Thoracic aorta (tissue), 2 donors: ENCODE results near the gene ALPK3. TPM values are rescaled to one million over a fixed set of nuclear protein-coding genes. Genes with fewer than 3 reads are reported as not detected.
A peak's percentile ranks its signal among the peaks of the same experiment; 100 is the strongest.

Source experiments
- ATAC-seq: fragments of 150-250 bp; one replicate; pipeline ENCODE4 v1.8.0; 2017; ENCODE audit warnings: low read depth; ENCODE audit not compliant: insufficient number of reproducible peaks, low FRiP score
- DNase-seq: peaks from one replicate; pipeline ENCODE4 v3.0.0-alpha.2; 2020; ENCODE audit warnings: low spot score
- H3K27ac ChIP-seq, 2 donors: fragments of 200-600 bp; sonication (generic); 1 replicate in 1 of 2; 2 replicates in 1 of 2; pipeline ENCODE4 v1.5.1; 2016; ENCODE audit warnings: mild to moderate bottlenecking in 2 of 2, moderate library complexity in 2 of 2
- H3K27me3 ChIP-seq: fragments of 200-600 bp; sonication (generic); replicated peaks from 2 replicates; pipeline ENCODE4 v1.6.0; 2016; ENCODE audit warnings: mild to moderate bottlenecking; ENCODE audit not compliant: insufficient read depth
- H3K36me3 ChIP-seq: fragments of 200-600 bp; sonication (generic); one replicate; pipeline ENCODE4 v1.5.1; 2016
- H3K4me1 ChIP-seq, 2 donors: fragments of 200-600 bp; sonication (generic); 1 replicate in 1 of 2; 2 replicates in 1 of 2; pipeline versions ENCODE4 v1.5.1 to v1.6.0; 2016; ENCODE audit warnings: low read depth in 2 of 2, mild to moderate bottlenecking in 1 of 2; ENCODE audit not compliant: control insufficient read depth in 1 of 2
- H3K4me3 ChIP-seq: fragments of 200-600 bp; sonication (generic); 2 replicates; pipeline ENCODE4 v1.5.1; 2016; ENCODE audit warnings: mild to moderate bottlenecking
- H3K9me3 ChIP-seq: fragments of 200-600 bp; sonication (generic); 2 replicates; pipeline ENCODE4 v1.5.1; 2016
- CTCF ChIP-seq: fragments of 200-600 bp; sonication (generic); IDR thresholded peaks from one replicate; pipeline ENCODE4 v1.5.1; 2019; ENCODE audit warnings: antibody characterized with exemption
- total RNA-seq, 2 donors: library from RNA; depleted of rRNA; stranded (reverse); fragments of >200 nt; gene quantifications; one replicate each; pipeline versions ENCODE4 v1.1.0 to v1.2.3, GENCODE V29; 2016

Gene ALPK3
- total RNA-seq, 2 donors from 2014 or later = 56.9 to 81.1 TPM

GRCh38 chr15:84822653-84823281 is 5.6 kb downstream of the ALPK3 start:
- H3K27ac ChIP-seq = peak overlapping the region; percentile 14 to 45
- H3K4me3 ChIP-seq = no peak overlapping the region
- no peaks in the 10 kb centered on the region for H3K27me3 ChIP-seq
- peaks cover 51 to 98% of the 10 kb centered on the region in 2 donors for H3K4me1 ChIP-seq
- DNase-seq (no peak), ATAC-seq (no peak)
- H3K9me3 ChIP-seq = no peaks in the 10 kb centered on the region
- no peak for TF ChIP-seq CTCF
- no peaks in the 10 kb centered on the region for H3K36me3 ChIP-seq

- peaks cover 52 to 98% of the 10 kb centered on the region in 2 donors for H3K4me1 ChIP-seq
- no peak for DNase-seq
These were observed 6.2 kb downstream of the ALPK3 start for GRCh38 chr15:84823282-84823878.

GRCh38 chr15:84824260-84825007 is 7.3 kb downstream of the ALPK3 start:
- no peaks in the 10 kb centered on the region for H3K27me3 ChIP-seq
- H3K9me3 ChIP-seq = no peaks in the 10 kb centered on the region
- H3K4me3 ChIP-seq = no peak overlapping the region
- DNase-seq (no peak), ATAC-seq (no peak)
- H3K4me1 ChIP-seq = peaks cover 48 to 100% of the 10 kb centered on the region in 2 donors
- TF ChIP-seq CTCF = no peak
- H3K36me3 ChIP-seq = no peaks in the 10 kb centered on the region
- peak overlapping the region; percentile 14 to 45 for H3K27ac ChIP-seq

More at GRCh38 chr15:84823282-84823878, 6.2 kb downstream of the ALPK3 start:
- Histone ChIP-seq H3K9me3 (no peaks in the 10 kb centered on the region), H3K27ac (peak overlapping the region; percentile 14 to 45), H3K36me3 (no peaks in the 10 kb centered on the region), H3K27me3 (no peaks in the 10 kb centered on the region), H3K4me3 (no peak overlapping the region)
- TF ChIP-seq CTCF = no peak
- ATAC-seq = no peak

- no peak overlapping the region for H3K4me3 ChIP-seq
- H3K27me3 ChIP-seq = no peaks in the 10 kb centered on the region
- no peaks in the 10 kb centered on the region for H3K36me3 ChIP-seq
- ATAC-seq (no peak), DNase-seq (no peak)
- peak overlapping the region; percentile 55 to 60 for H3K27ac ChIP-seq
- TF ChIP-seq CTCF = no peak
- peaks cover 30 to 98% of the 10 kb centered on the region in 2 donors for H3K4me1 ChIP-seq
- H3K9me3 ChIP-seq = no peaks in the 10 kb centered on the region
These were observed 9.2 kb downstream of the ALPK3 start for GRCh38 chr15:84826369-84826823.

GRCh38 chr15:84827246-84827645 is 10.1 kb downstream of the ALPK3 start:
- Histone ChIP-seq H3K27ac (peak overlapping the region; percentile 55 to 60), H3K4me1 (peaks cover 29 to 98% of the 10 kb centered on the region in 2 donors), H3K4me3 (no peak overlapping the region), H3K9me3 (no peaks in the 10 kb centered on the region), H3K36me3 (no peaks in the 10 kb centered on the region), H3K27me3 (no peaks in the 10 kb centered on the region)
- ATAC-seq = no peak
- DNase-seq = no peak
- TF ChIP-seq CTCF = no peak
